GM12873 (cell line): Measurements from ENCODE around the gene CACNA1C.

Experiments
- CTCF ChIP-seq: IDR thresholded peaks from 2 replicates; pipeline ENCODE4 v1.5.1; 2012; ENCODE audit warnings: low read depth, mild to moderate bottlenecking, moderate library complexity, low read length, control low read depth; ENCODE audit not compliant: insufficient read depth; ENCODE audit errors: missing control alignments

Gene CACNA1C

GRCh38 chr12:2510045-2510444 lies 457.3 kb downstream of the CACNA1C start:
- no peak for TF ChIP-seq CTCF

GRCh38 chr12:2513141-2514037 lies 460.6 kb downstream of the CACNA1C start:
- TF ChIP-seq CTCF, result no peak

GRCh38 chr12:2514038-2514340 lies 461.2 kb downstream of the CACNA1C start:
- no peak for TF ChIP-seq CTCF

- no peak for TF ChIP-seq CTCF
Measured at GRCh38 chr12:2520722-2521246, 468.0 kb downstream of the CACNA1C start.

GRCh38 chr12:2523317-2523716 lies 470.5 kb downstream of the CACNA1C start:
- TF ChIP-seq CTCF, result no peak

GRCh38 chr12:2523844-2524243 lies 471.1 kb downstream of the CACNA1C start:
- no peak for TF ChIP-seq CTCF

GRCh38 chr12:2526371-2526770 lies 473.6 kb downstream of the CACNA1C start:
- no peak for TF ChIP-seq CTCF
